OCI-M2 (cell line): ENCODE measurements around the gene TRMT10B.
A peak's percentile ranks its signal among the peaks of the same experiment; 100 is the strongest.
"Not testable (repeated sequence)": the region's sequence is repeated elsewhere in the genome, so short reads cannot be mapped to it uniquely, and the experiment has no call there.

Experiments
- DNase-seq: peaks from one replicate; lab custom pipeline; 2025; ENCODE audit not compliant: unreplicated experiment; lab: John Stamatoyannopoulos, UW

TRMT10B gene

GRCh38 chr9:37798677-37799076 is 45.1 kb downstream of the TRMT10B start:
- no peak for DNase-seq

- DNase-seq: peak; percentile 19
Measured at GRCh38 chr9:37800631-37801286, 47.2 kb downstream of the TRMT10B start, which contains the start of gene DCAF10. Gene DCAF10, plus strand, starts transcription at chr9:37800797. Its CDS starts 70 bp downstream, at chr9:37800867.

DNA sequence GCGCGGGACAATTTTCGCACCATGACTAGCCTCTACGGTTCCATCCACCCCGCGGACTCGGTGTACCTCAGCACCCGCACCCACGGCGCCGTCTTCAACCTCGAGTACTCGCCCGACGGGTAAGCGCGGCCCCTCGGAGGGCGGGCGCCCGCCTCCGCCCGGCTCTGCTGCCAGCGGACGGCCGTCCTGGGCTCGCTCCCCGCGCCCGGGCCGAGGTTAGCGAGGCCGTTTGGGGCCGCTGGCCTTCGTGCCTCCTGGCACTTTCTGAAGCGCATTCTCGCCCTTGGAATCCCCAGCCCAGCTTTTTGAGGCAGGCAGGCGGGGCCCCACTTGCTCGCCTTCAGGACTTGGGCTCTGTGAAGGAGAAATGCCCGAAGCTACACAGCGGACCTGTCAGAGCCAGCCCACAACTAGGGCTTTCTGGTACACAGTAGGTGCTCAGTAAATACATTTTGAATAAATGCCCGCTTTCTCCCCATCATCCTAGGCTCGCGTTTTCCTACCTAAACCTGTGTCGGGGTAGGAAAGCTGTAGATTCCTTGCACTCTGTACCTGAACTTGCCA is 47.8 kb downstream of the TRMT10B start:
- no peak for DNase-seq

GRCh38 chr9:37801959-37802711 is 48.5 kb downstream of the TRMT10B start:
- no peak for DNase-seq

DNA sequence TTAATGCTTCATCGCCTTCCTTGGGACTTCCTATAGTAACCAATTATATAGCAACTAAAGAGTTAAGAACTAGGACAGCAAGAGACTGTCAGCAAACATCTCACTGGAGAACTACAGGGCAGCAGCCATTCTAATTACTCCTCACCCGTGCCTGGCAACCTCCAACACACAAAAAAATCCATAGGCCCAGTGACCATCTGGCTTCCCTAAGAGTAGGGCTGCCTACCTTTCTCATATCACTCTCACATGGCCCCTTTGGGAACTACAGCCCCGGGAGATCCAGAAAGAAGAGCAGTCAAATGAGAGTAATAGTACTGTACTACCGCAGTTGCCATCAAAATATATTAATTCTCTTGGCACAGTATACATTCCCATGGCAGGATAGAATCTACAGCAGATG is 52.7 kb downstream of the TRMT10B start:
- no peak for DNase-seq

DNA sequence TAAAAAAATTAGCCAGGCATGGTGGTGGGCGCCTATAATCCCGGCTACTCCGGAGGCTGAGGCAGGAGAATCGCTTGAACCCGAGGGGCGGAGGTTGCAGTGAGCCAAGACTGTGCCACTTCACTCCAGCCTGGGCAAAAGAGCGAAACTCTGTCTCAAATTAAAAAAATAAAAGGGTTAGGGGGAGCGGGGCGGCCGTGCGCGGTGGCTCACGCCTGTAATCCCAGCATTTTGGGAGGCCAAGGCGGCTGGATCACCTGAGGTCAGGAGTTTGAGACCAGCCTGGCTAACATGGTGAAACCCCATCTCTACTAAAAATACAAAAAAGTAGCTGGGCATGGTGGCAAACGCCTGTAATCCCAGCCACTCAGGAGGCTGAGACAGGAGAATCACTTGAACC is 56.1 kb downstream of the TRMT10B start:
- DNase-seq: not testable (repeated sequence)

DNA sequence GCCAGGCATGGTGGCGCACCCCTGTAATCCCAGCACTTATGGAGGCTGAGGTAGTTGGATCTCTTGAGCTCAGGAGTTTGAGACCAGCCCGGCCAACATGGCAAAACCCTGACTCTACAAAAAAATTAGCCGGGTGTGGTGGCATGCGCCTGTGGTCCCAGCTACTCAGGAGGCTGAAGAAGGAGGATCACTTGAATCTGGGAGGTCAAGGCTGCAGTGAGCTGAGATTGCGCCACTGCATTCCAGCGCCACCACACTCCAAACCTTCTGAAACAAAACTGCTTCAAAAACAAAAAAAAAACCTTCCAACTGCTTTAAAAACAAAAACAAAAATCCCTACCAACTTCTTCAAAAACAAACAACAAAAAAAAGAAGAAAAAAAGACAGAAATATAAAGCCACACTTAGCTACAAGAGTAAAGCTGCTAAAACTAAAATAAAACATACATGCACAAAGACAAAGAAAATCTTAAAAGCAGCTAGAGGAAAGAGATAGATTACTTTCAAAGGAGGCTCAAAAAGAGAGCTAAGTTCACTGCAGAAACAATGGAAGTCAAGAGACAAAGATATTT is 58.4 kb downstream of the TRMT10B start:
- DNase-seq: no peak

DNA sequence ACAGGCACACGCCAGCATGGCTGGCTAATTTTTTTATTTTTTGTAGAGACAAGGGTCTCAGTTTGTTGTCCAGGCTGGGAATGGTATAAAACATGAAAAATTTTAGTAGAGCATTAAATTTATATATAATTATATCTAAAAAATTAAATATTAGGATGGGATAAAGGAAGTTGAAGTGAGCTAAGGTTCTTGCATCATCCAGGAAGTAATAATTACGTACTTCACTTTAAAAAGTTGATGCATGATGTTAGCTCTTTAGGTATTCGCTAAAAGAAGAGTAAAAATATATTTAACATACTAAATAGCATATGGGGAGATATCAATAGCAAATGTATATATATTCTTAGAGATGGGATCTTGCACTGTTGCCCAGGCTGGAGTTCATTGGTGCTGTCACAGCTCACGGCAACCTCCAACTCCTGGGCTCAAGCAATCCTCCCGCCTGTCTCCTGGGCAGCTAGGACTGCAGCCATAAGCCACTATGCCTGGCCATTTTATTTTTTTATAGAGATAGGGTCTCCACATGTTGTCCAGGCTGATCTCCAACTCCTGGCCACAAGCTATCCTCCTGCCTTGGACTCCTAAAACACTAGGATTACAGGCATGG is 59.3 kb downstream of the TRMT10B start:
- DNase-seq: no peak

DNA sequence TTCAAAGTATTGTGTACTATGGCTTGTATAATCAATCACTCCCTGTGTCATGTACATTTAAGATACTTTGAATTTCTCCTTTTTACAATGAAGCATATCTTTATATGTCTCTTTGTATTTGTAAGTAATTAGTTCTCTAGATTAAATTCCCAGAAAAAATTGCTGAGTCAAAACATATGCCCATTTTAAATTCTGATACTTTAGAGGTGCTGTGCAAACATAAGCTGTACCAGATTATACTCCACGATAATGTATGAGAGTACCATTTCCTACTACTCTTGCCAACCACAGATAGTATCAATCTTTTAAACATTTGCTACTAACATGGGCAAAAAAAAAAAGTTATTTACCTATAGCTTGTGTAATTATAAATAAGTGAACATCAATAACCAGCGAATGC is 65.2 kb downstream of the TRMT10B start:
- DNase-seq: no peak

- no peak for DNase-seq
Measured at GRCh38 chr9:37820142-37820541, 66.5 kb downstream of the TRMT10B start.

- DNase-seq: not testable (repeated sequence)
Measured at GRCh38 chr9:37825174-37825573, 71.6 kb downstream of the TRMT10B start.

DNA sequence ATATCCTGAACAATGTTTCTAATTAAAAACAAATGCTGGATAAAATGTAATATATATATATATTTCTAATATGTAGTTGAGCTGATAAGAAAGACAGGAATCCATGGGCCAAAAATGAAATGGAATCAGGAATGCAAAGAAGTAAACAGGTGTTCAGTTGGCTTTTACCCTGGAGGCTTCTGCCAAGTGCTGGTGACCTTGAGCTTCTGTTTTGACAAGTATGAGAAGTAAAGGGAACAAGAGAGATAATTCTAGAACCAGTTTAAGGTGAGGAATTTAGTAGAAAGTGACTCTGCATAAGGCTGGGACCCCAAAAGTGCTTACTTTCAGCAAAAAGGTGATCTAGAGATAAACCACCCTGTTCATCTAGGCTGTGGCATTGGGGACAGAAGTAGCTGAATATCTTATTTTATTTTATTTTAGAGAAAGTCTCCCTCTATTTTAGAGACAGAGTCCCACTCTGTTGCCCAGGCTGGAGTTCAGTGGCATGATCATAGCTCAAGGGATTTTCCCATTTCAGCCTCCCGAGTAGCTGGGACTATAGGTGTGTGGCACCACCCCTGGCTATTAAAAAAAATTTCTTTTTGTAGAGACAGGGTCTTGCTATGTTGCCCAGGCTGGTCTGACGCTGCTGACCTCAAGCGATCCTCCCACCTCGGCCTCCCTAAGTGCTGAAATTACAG is 74.0 kb downstream of the TRMT10B start:
- no peak for DNase-seq
